ENCODE results near the gene ASB8. TPM values are rescaled to one million over a fixed set of nuclear protein-coding genes. Genes with fewer than 3 reads are reported as not detected.

ASB8 gene
- total RNA-seq, 1 donor from 2014 or later: 43.6 TPM

GRCh38 chr12:48145981-48146380 is 11.3 kb downstream of the ASB8 start:
- DNase-seq (no peak), ATAC-seq (ENCODE audit: low read depth) (no peak)
- no peaks in the 10 kb centered on the region for H3K4me1 Mint-ChIP-seq
- no peak overlapping the region for H3K4me3 Mint-ChIP-seq
- intact Hi-C loops (cut with micrococcal nuclease): no loop called here
- TF ChIP-seq CTCF (IDR thresholded peaks at IDR 0.05): no peak
- ChIA-PET POLR2A (interaction anchor here (2.1 kb wide), 1 partner anchor 11 kb away, joined by 7 read pairs; the partner anchor contains the start of gene ASB8), CTCF (no interaction called here)
- no peaks in the 10 kb centered on the region for H3K9me3 Mint-ChIP-seq
- no peak overlapping the region for H3K27ac Mint-ChIP-seq
- peaks cover 87% of the 10 kb centered on the region for H3K36me3 Mint-ChIP-seq (ENCODE audit: low read depth)
- H3K27me3 Mint-ChIP-seq: no peaks in the 10 kb centered on the region

GRCh38 chr12:48143898-48144297 is 13.4 kb downstream of the ASB8 start:
- Mint-ChIP-seq H3K27ac (no peak overlapping the region), H3K27me3 (no peaks in the 10 kb centered on the region), H3K4me3 (no peak overlapping the region), H3K9me3 (no peaks in the 10 kb centered on the region), H3K4me1 (no peaks in the 10 kb centered on the region), H3K36me3 (ENCODE audit: low read depth) (peaks cover 83% of the 10 kb centered on the region)
- intact Hi-C loops (cut with micrococcal nuclease): no loop called here
- ATAC-seq (ENCODE audit: low read depth) (no peak), DNase-seq (no peak)
- CTCF ChIA-PET: no interaction called here
- POLR2A ChIA-PET: no interaction called here
- TF ChIP-seq CTCF (IDR thresholded peaks at IDR 0.05): no peak

GRCh38 chr12:48142818-48143674 is 14.3 kb downstream of the ASB8 start:
- H3K27me3 Mint-ChIP-seq: no peaks in the 10 kb centered on the region
- ChIA-PET POLR2A (interaction anchor here (0.7 kb wide), 1 partner anchor 61 kb away, joined by 3 read pairs; no protein-coding TSS in a partner anchor), CTCF (no interaction called here)
- no peak overlapping the region for H3K4me3 Mint-ChIP-seq
- no peaks in the 10 kb centered on the region for H3K4me1 Mint-ChIP-seq
- DNase-seq (no peak), ATAC-seq (ENCODE audit: low read depth) (no peak)
- no peak for TF ChIP-seq CTCF (IDR thresholded peaks at IDR 0.05)
- H3K36me3 Mint-ChIP-seq (ENCODE audit: low read depth): peaks cover 81% of the 10 kb centered on the region
- intact Hi-C loops (cut with micrococcal nuclease): no loop called here
- H3K9me3 Mint-ChIP-seq: no peaks in the 10 kb centered on the region
- H3K27ac Mint-ChIP-seq: no peak overlapping the region

GRCh38 chr12:48135027-48135426 is 22.3 kb downstream of the ASB8 start:
- no peak for DNase-seq
- intact Hi-C loops (cut with micrococcal nuclease): no loop called here
- ChIA-PET POLR2A (interaction anchor here (0.7 kb wide), 1 partner anchor 1606 kb away, joined by 3 read pairs; the partner anchor contains the start of gene TMBIM6), CTCF (no interaction called here)
- no peak for TF ChIP-seq CTCF (IDR thresholded peaks at IDR 0.05)
- Mint-ChIP-seq H3K9me3 (no peaks in the 10 kb centered on the region), H3K4me1 (no peaks in the 10 kb centered on the region), H3K27ac (no peak overlapping the region), H3K27me3 (no peaks in the 10 kb centered on the region), H3K36me3 (ENCODE audit: low read depth) (peaks cover 75% of the 10 kb centered on the region), H3K4me3 (no peak overlapping the region)
- no peak for ATAC-seq (ENCODE audit: low read depth)

GRCh38 chr12:48132826-48133225 is 24.5 kb downstream of the ASB8 start:
- H3K27ac Mint-ChIP-seq: no peak overlapping the region
- H3K9me3 Mint-ChIP-seq: no peaks in the 10 kb centered on the region
- H3K36me3 Mint-ChIP-seq (ENCODE audit: low read depth): peaks cover 76% of the 10 kb centered on the region
- intact Hi-C loops (cut with micrococcal nuclease): no loop called here
- CTCF ChIA-PET: no interaction called here
- no peak overlapping the region for H3K4me3 Mint-ChIP-seq
- no peaks in the 10 kb centered on the region for H3K4me1 Mint-ChIP-seq
- no peak for ATAC-seq (ENCODE audit: low read depth)
- no peak for TF ChIP-seq CTCF (IDR thresholded peaks at IDR 0.05)
- H3K27me3 Mint-ChIP-seq: no peaks in the 10 kb centered on the region
- no peak for DNase-seq
- POLR2A ChIA-PET: interaction anchor here (0.6 kb wide), 1 partner anchor 24 kb away, joined by 3 read pairs; no protein-coding TSS in a partner anchor

Data from activated B cell treated with CpG ODN at 0.5 μM for 24 hours (primary cell).